Endodermal cell (in vitro differentiated cells): ENCODE results near the gene CTPS1. TPM values are rescaled to one million over a fixed set of nuclear protein-coding genes. Genes with fewer than 3 reads are reported as not detected.

Experiments
- DNase-seq: peaks from one replicate; pipeline ENCODE4 v3.0.0-alpha.2; 2017
- H3K27ac ChIP-seq: 2 replicates; pipeline ENCODE4 v1.5.1; 2013; ENCODE audit warnings: mild to moderate bottlenecking, low read depth, low read length, moderate library complexity
- H3K27me3 ChIP-seq: 2 replicates; pipeline ENCODE4 v1.6.1; 2013; ENCODE audit warnings: mild to moderate bottlenecking, low read length, moderate library complexity; ENCODE audit not compliant: insufficient read depth, control insufficient read depth, poor library complexity, severe bottlenecking
- H3K36me3 ChIP-seq: 2 replicates; pipeline ENCODE4 v1.7.0; 2013; ENCODE audit warnings: mild to moderate bottlenecking, low read length, moderate library complexity; ENCODE audit not compliant: control insufficient read depth, insufficient read depth
- H3K4me1 ChIP-seq: one replicate; pipeline ENCODE4 v1.7.0; 2013; ENCODE audit warnings: low read length; ENCODE audit not compliant: control insufficient read depth, insufficient read depth
- H3K4me3 ChIP-seq: 2 replicates; pipeline ENCODE4 v1.5.1; 2013; ENCODE audit warnings: mild to moderate bottlenecking, low read length, moderate library complexity
- H3K9ac ChIP-seq: 2 replicates; pipeline ENCODE4 v1.6.1; 2013; ENCODE audit warnings: mild to moderate bottlenecking, low read length, moderate library complexity; ENCODE audit not compliant: poor library complexity, severe bottlenecking; ENCODE audit errors: extremely low read depth
- H3K9me3 ChIP-seq: 2 replicates; pipeline ENCODE4 v1.6.1; 2013; ENCODE audit warnings: mild to moderate bottlenecking, low read length, moderate library complexity; ENCODE audit not compliant: control insufficient read depth
- H3K27ac Mint-ChIP-seq: 2 replicates; pipeline ENCODE4 v1.8.0; 2020; ENCODE audit warnings: mixed read lengths
- H3K27me3 Mint-ChIP-seq: 2 replicates; pipeline ENCODE4 v1.8.0; 2021; ENCODE audit warnings: mild to moderate bottlenecking, mixed read lengths; ENCODE audit not compliant: insufficient read depth
- H3K36me3 Mint-ChIP-seq: 2 replicates; pipeline ENCODE4 v1.8.0; 2020; ENCODE audit warnings: low read depth, mixed read lengths
- H3K4me1 Mint-ChIP-seq: 2 replicates; pipeline ENCODE4 v1.8.0; 2020; ENCODE audit warnings: mixed read lengths
- H3K4me3 Mint-ChIP-seq: 2 replicates; pipeline ENCODE4 v1.8.0; 2020; ENCODE audit warnings: mild to moderate bottlenecking, moderate library complexity, mixed read lengths
- H3K9me3 Mint-ChIP-seq: 2 replicates; pipeline ENCODE4 v1.8.0; 2020; ENCODE audit warnings: mild to moderate bottlenecking, mixed read lengths
- CTCF ChIP-seq: fragments of 200-600 bp; sonication (generic); conservative IDR thresholded peaks from 2 replicates; pipeline ENCODE4 v1.5.0; 2021; ENCODE audit warnings: antibody characterized with exemption, mild to moderate bottlenecking
- WGBS, 2 experiments: methylation state at CpG; one replicate each; pipeline versions ENCODE4 v1.1.5 to v1.1.7; 2013; ENCODE audit warnings: missing lambda C conversion rate in 2 of 2, mixed read lengths in 1 of 2; ENCODE audit not compliant: insufficient coverage in 1 of 2, insufficient read length in 1 of 2; 5-methylcytosine and 5-hydroxymethylcytosine counted together
- total RNA-seq, 2 donors: library from RNA; stranded (reverse); fragmentation: NEBNext Ultra II Directional in 1 of 2; extraction: Animal tissue kit (Norgen Biotek cat#: 25700) in 1 of 2; gene quantifications; 2 replicates in 1 of 2; 3 replicates in 1 of 2; pipeline ENCODE4 v1.2.1, GENCODE V29; 2021

The CTPS1 gene
- total RNA-seq, 2 donors from 2014 or later = 79.9 to 84.0 TPM

GRCh38 chr1:40988280-40988679 lies 8.8 kb downstream of the CTPS1 start:
- Mint-ChIP-seq H3K27me3 (no peaks in the 10 kb centered on the region), H3K9me3 (no peaks in the 10 kb centered on the region), H3K4me1 (peaks cover 7% of the 10 kb centered on the region), H3K27ac (no peak overlapping the region), H3K4me3 (no peak overlapping the region), H3K36me3 (peaks cover 93% of the 10 kb centered on the region)
- Histone ChIP-seq H3K9ac (no peak overlapping the region), H3K27ac (no peak overlapping the region), H3K36me3 (peaks cover 100% of the 10 kb centered on the region), H3K27me3 (no peaks in the 10 kb centered on the region), H3K4me3 (no peak overlapping the region), H3K4me1 (peaks cover 4% of the 10 kb centered on the region), H3K9me3 (no peaks in the 10 kb centered on the region)
- WGBS, 2 experiments = 93 to 96% methylated on average over 2 to 3 of the region's 3 CpGs
- no peak for TF ChIP-seq CTCF
- DNase-seq = no peak

GRCh38 chr1:40989066-40989465 lies 9.6 kb downstream of the CTPS1 start:
- no peaks in the 10 kb centered on the region for H3K27me3 Mint-ChIP-seq
- H3K36me3 Mint-ChIP-seq = peaks cover 95% of the 10 kb centered on the region
- 96 to 100% methylated on average over 3 to 5 of the region's 5 CpGs for WGBS, 2 experiments

GRCh38 chr1:40997096-40997495 lies 17.6 kb downstream of the CTPS1 start:
- H3K9me3 Mint-ChIP-seq = no peaks in the 10 kb centered on the region
- Histone ChIP-seq H3K9me3 (no peaks in the 10 kb centered on the region), H3K27me3 (no peaks in the 10 kb centered on the region), H3K4me3 (no peak overlapping the region), H3K9ac (no peak overlapping the region), H3K27ac (no peak overlapping the region), H3K36me3 (peaks cover 96% of the 10 kb centered on the region), H3K4me1 (no peaks in the 10 kb centered on the region)
- no peaks in the 10 kb centered on the region for H3K27me3 Mint-ChIP-seq
- WGBS, 2 experiments = 93 to 95% methylated on average over 6 to 8 of the region's 8 CpGs
- no peaks in the 10 kb centered on the region for H3K4me1 Mint-ChIP-seq
- H3K36me3 Mint-ChIP-seq = peaks cover 75% of the 10 kb centered on the region
- no peak overlapping the region for H3K4me3 Mint-ChIP-seq
- H3K27ac Mint-ChIP-seq = no peak overlapping the region
- no peak for DNase-seq
- no peak for TF ChIP-seq CTCF

More at GRCh38 chr1:40989066-40989465, 9.6 kb downstream of the CTPS1 start:
- Histone ChIP-seq H3K36me3 (peaks cover 100% of the 10 kb centered on the region), H3K27me3 (no peaks in the 10 kb centered on the region), H3K4me1 (peaks cover 4% of the 10 kb centered on the region), H3K9me3 (no peaks in the 10 kb centered on the region), H3K4me3 (no peak overlapping the region), H3K9ac (no peak overlapping the region), H3K27ac (no peak overlapping the region)
- Mint-ChIP-seq H3K4me1 (peaks cover 7% of the 10 kb centered on the region), H3K27ac (no peak overlapping the region), H3K9me3 (no peaks in the 10 kb centered on the region), H3K4me3 (no peak overlapping the region)
- TF ChIP-seq CTCF = no peak
- DNase-seq = no peak
